NCI-H748 (cell line): ENCODE data around the gene DDX59.

Source experiments
- DNase-seq: peaks from one replicate; lab custom pipeline; 2025; ENCODE audit not compliant: unreplicated experiment; lab: John Stamatoyannopoulos, UW

DDX59 gene

GRCh38 chr1:200671235-200671786, 1.6 kb upstream of the DDX59 start:
- no peak for DNase-seq

- peak; percentile 56 for DNase-seq
Measured at GRCh38 chr1:200670242-200671118, 773 bp upstream of the DDX59 start.

- no peak for DNase-seq
Measured at GRCh38 chr1:200668514-200669313, 993 bp downstream of the DDX59 start.

GRCh38 chr1:200666309-200666708, 3.4 kb downstream of the DDX59 start:
- no peak for DNase-seq

- no peak for DNase-seq
Measured at GRCh38 chr1:200665861-200666260, 3.8 kb downstream of the DDX59 start.

GRCh38 chr1:200660719-200661118, 9.0 kb downstream of the DDX59 start:
- DNase-seq = no peak

- no peak for DNase-seq
Measured at GRCh38 chr1:200659269-200659668, 10.4 kb downstream of the DDX59 start.

GRCh38 chr1:200658037-200658818, 11.5 kb downstream of the DDX59 start:
- DNase-seq = no peak

- no peak for DNase-seq
Measured at GRCh38 chr1:200654660-200655059, 15.0 kb downstream of the DDX59 start.

- no peak for DNase-seq
Measured at GRCh38 chr1:200653022-200653462, 16.7 kb downstream of the DDX59 start.

GRCh38 chr1:200652378-200652777, 17.3 kb downstream of the DDX59 start:
- no peak for DNase-seq

- DNase-seq = no peak
Measured at GRCh38 chr1:200646515-200646914, 23.2 kb downstream of the DDX59 start.

- DNase-seq = no peak
Measured at GRCh38 chr1:200644021-200644420, 25.7 kb downstream of the DDX59 start.

GRCh38 chr1:200642481-200642880, 27.2 kb downstream of the DDX59 start:
- no peak for DNase-seq

- no peak for DNase-seq
Measured at GRCh38 chr1:200640963-200641401, 28.7 kb downstream of the DDX59 start.

GRCh38 chr1:200640373-200640962, 29.2 kb downstream of the DDX59 start:
- DNase-seq = no peak

- DNase-seq = no peak
Measured at GRCh38 chr1:200638073-200638472, 31.6 kb downstream of the DDX59 start.

GRCh38 chr1:200636681-200637080, 33.0 kb downstream of the DDX59 start:
- no peak for DNase-seq

- DNase-seq = no peak
Measured at GRCh38 chr1:200634261-200635122, 35.2 kb downstream of the DDX59 start.

GRCh38 chr1:200631375-200631774, 38.3 kb downstream of the DDX59 start:
- no peak for DNase-seq
